CD14-positive monocyte (primary cell): ENCODE results near the gene IPO9. TPM values are rescaled to one million over a fixed set of nuclear protein-coding genes. Genes with fewer than 3 reads are reported as not detected.

ENCODE experiments used
- DNase-seq, 3 donors: peaks; one replicate each; pipeline ENCODE4 v3.0.0-alpha.2; 2011 to 2022
- H2AFZ ChIP-seq: 2 replicates; pipeline ENCODE4 v1.6.0; 2012; ENCODE audit warnings: mild to moderate bottlenecking, low read depth, low read length, inconsistent platforms; ENCODE audit not compliant: insufficient read depth, poor library complexity, severe bottlenecking
- H3K27ac ChIP-seq, 2 donors: 1 replicate in 1 of 2; 2 replicates in 1 of 2; pipeline ENCODE4 v1.5.1; 2012 to 2013; ENCODE audit warnings: low read length in 2 of 2, control low read depth in 1 of 2, inconsistent platforms in 1 of 2, low read depth in 1 of 2, mild to moderate bottlenecking in 1 of 2
- H3K27me3 ChIP-seq, 2 donors: one replicate each; pipeline versions ENCODE4 v1.6.0 to v1.6.1; 2011 to 2013; ENCODE audit warnings: low read length in 2 of 2; ENCODE audit not compliant: control insufficient read depth in 2 of 2, insufficient read depth in 2 of 2
- H3K36me3 ChIP-seq, 2 donors: replicated peaks in 1 of 2; 1 replicate in 1 of 2; 2 replicates in 1 of 2; pipeline versions ENCODE4 v1.5.1 to v1.6.1; 2012 to 2013; ENCODE audit warnings: low read length in 2 of 2, control low read depth in 1 of 2, inconsistent platforms in 1 of 2, mild to moderate bottlenecking in 1 of 2; ENCODE audit not compliant: insufficient read depth in 2 of 2, control insufficient read depth in 1 of 2
- H3K4me1 ChIP-seq, 2 donors: 1 replicate in 1 of 2; 2 replicates in 1 of 2; pipeline versions ENCODE4 v1.5.1 to v1.6.1; 2012 to 2013; ENCODE audit warnings: low read length in 2 of 2, control low read depth in 1 of 2, inconsistent platforms in 1 of 2, mild to moderate bottlenecking in 1 of 2, moderate library complexity in 1 of 2; ENCODE audit not compliant: insufficient read depth in 2 of 2, control insufficient read depth in 1 of 2
- H3K4me2 ChIP-seq: replicated peaks from 2 replicates; pipeline ENCODE3; 2012; ENCODE audit warnings: low read length, moderate library complexity, mild to moderate bottlenecking; ENCODE audit not compliant: poor library complexity, severe bottlenecking; ENCODE audit errors: extremely low read depth
- H3K4me3 ChIP-seq, 3 experiments: fragments of 200-600 bp in 1 of 3; sonication (generic) in 1 of 3; replicated peaks in 1 of 3; 1 replicate in 2 of 3; 2 replicates in 1 of 3; pipeline ENCODE4 v1.5.1; 2011 to 2013; ENCODE audit warnings: low read length in 3 of 3, mild to moderate bottlenecking in 3 of 3, control low read depth in 2 of 3, low read depth in 2 of 3, inconsistent platforms in 1 of 3, moderate library complexity in 1 of 3
- H3K79me2 ChIP-seq: 2 replicates; pipeline ENCODE4 v1.6.0; 2012; ENCODE audit warnings: mild to moderate bottlenecking, control low read depth, inconsistent platforms, low read length, moderate library complexity; ENCODE audit not compliant: insufficient read depth
- H3K9ac ChIP-seq: 2 replicates; pipeline ENCODE4 v1.6.0; 2017; ENCODE audit warnings: low read length, mild to moderate bottlenecking; ENCODE audit not compliant: insufficient read depth, poor library complexity, severe bottlenecking
- H3K9me3 ChIP-seq, 2 donors: replicated peaks in 1 of 2; 1 replicate in 1 of 2; 2 replicates in 1 of 2; pipeline versions ENCODE4 v1.5.1 to v1.6.1; 2012 to 2013; ENCODE audit warnings: low read length in 2 of 2, control low read depth in 1 of 2; ENCODE audit not compliant: control insufficient read depth in 1 of 2, insufficient read depth in 1 of 2
- H4K20me1 ChIP-seq: 2 replicates; pipeline ENCODE4 v1.6.0; 2012; ENCODE audit warnings: mild to moderate bottlenecking, low read length, control low read depth, moderate library complexity; ENCODE audit not compliant: insufficient read depth
- H3K27ac Mint-ChIP-seq, 7 donors: one replicate each; pipeline ENCODE4 v1.8.0; 2020; ENCODE audit warnings: mild to moderate bottlenecking in 7 of 7, mixed read lengths in 7 of 7, moderate library complexity in 6 of 7, inconsistent platforms in 2 of 7
- H3K27me3 Mint-ChIP-seq, 3 donors: one replicate each; pipeline ENCODE4 v1.8.0; 2021 to 2022; ENCODE audit warnings: low read depth in 3 of 3, mild to moderate bottlenecking in 3 of 3, mixed read lengths in 3 of 3, moderate library complexity in 3 of 3, inconsistent platforms in 1 of 3
- H3K36me3 Mint-ChIP-seq, 2 donors: one replicate each; pipeline ENCODE4 v1.8.0; 2020; ENCODE audit warnings: mixed read lengths in 2 of 2, inconsistent platforms in 1 of 2, mild to moderate bottlenecking in 1 of 2
- H3K4me1 Mint-ChIP-seq: one replicate; pipeline ENCODE4 v1.8.0; 2020; ENCODE audit warnings: mild to moderate bottlenecking, mixed read lengths
- H3K4me3 Mint-ChIP-seq, 2 donors: one replicate each; pipeline ENCODE4 v1.8.0; 2020; ENCODE audit warnings: mild to moderate bottlenecking in 2 of 2, mixed read lengths in 2 of 2, moderate library complexity in 1 of 2
- H3K9me3 Mint-ChIP-seq, 7 donors: one replicate each; pipeline ENCODE4 v1.8.0; 2020 to 2022; ENCODE audit warnings: mixed read lengths in 7 of 7, mild to moderate bottlenecking in 6 of 7, moderate library complexity in 6 of 7, inconsistent platforms in 2 of 7
- CTCF ChIP-seq: fragments of 200-600 bp; IDR thresholded peaks from one replicate; pipeline ENCODE4 v1.8.0; 2022; ENCODE audit warnings: antibody characterized with exemption, mild to moderate bottlenecking
- WGBS: methylation state at CpG from one replicate; pipeline ENCODE4 v1.1.5; 2013; ENCODE audit warnings: missing lambda C conversion rate; ENCODE audit not compliant: insufficient coverage; 5-methylcytosine and 5-hydroxymethylcytosine counted together
- intact Hi-C, 2 donors: fragments of 100-400 bp; cut with micrococcal nuclease; formaldehyde crosslinking; loops; one replicate each; pipeline versions ENCODE4 v1.15.0 to v1.15.1; 2023
- polyA plus RNA-seq, 3 donors: library from polyadenylated mRNA; depleted of rRNA in 1 of 3; unstranded in 2 of 3; stranded (reverse) in 1 of 3; fragments of 300-500 nt in 2 of 3; fragments of >200 nt in 1 of 3; fragmentation: Illumina TruSeq in 2 of 3; gene quantifications; 1 replicate in 2 of 3; 2 replicates in 1 of 3; pipeline ENCODE4 v1.2.3, GENCODE V29; 2012 to 2021

The IPO9 gene
- polyA plus RNA-seq, 3 donors, result 11.3 to 12.6 (median 12.0) TPM

- H3K36me3 Mint-ChIP-seq, result peaks cover 0 to 2% of the 10 kb centered on the region in 2 donors
- H3K9me3 ChIP-seq, result peaks cover 0 to 6% of the 10 kb centered on the region in 2 donors
- DNase-seq, result no peak
- H2AFZ ChIP-seq, result no peak overlapping the region
- WGBS, result 90% methylated on average over 3 of the region's 3 CpGs
- no peak overlapping the region for H3K4me2 ChIP-seq
- TF ChIP-seq CTCF, result no peak
- H3K9me3 Mint-ChIP-seq, result peaks cover 0 to 7% (median 1%) of the 10 kb centered on the region in 7 donors
- no peak overlapping the region for H3K9ac ChIP-seq
- intact Hi-C loops, result loop anchor here in 1 of 2 donors (5.0 kb wide), 1 partner anchor 69 kb away; no protein-coding TSS in a partner anchor
- no peak overlapping the region for H3K4me3 Mint-ChIP-seq
- no peak overlapping the region for H3K4me3 ChIP-seq
- H3K27me3 Mint-ChIP-seq, result peaks cover 20 to 30% (median 25%) of the 10 kb centered on the region in 3 donors
- H3K4me1 ChIP-seq, result peaks cover 6 to 8% of the 10 kb centered on the region in 2 donors
- H3K27ac ChIP-seq, result no peak overlapping the region
- no peaks in the 10 kb centered on the region for H4K20me1 ChIP-seq
- no peaks in the 10 kb centered on the region for H3K79me2 ChIP-seq
- H3K27me3 ChIP-seq, result peaks cover 6 to 28% of the 10 kb centered on the region in 2 donors
- peaks cover 11% of the 10 kb centered on the region for H3K4me1 Mint-ChIP-seq
- no peaks in the 10 kb centered on the region for H3K36me3 ChIP-seq
- peak overlapping the region in 1 of 7 donors; percentile 50 for H3K27ac Mint-ChIP-seq
Measured at GRCh38 chr1:201893431-201893830, 64.5 kb downstream of the IPO9 start.

- no peaks in the 10 kb centered on the region for H3K79me2 ChIP-seq
- H3K9me3 ChIP-seq, result peaks cover 0 to under 1% of the 10 kb centered on the region in 2 donors
- no peak overlapping the region for H3K4me3 ChIP-seq
- H3K27me3 ChIP-seq, result peaks cover 4 to 20% of the 10 kb centered on the region in 2 donors
- Mint-ChIP-seq H3K9me3 (peaks cover 0 to 3% (median 1%) of the 10 kb centered on the region in 7 donors), H3K4me1 (peaks cover 7% of the 10 kb centered on the region), H3K27me3 (peaks cover 13 to 19% (median 17%) of the 10 kb centered on the region in 3 donors), H3K36me3 (peaks cover 0 to 1% of the 10 kb centered on the region in 2 donors), H3K4me3 (no peak overlapping the region), H3K27ac (peak overlapping the region in 1 of 7 donors; percentile 79)
- WGBS, result 100% methylated on average over 1 of the region's 5 CpGs
- no peak overlapping the region for H2AFZ ChIP-seq
- TF ChIP-seq CTCF, result no peak
- no peaks in the 10 kb centered on the region for H3K36me3 ChIP-seq
- H3K4me2 ChIP-seq, result no peak overlapping the region
- no peaks in the 10 kb centered on the region for H4K20me1 ChIP-seq
- H3K4me1 ChIP-seq, result no peaks in the 10 kb centered on the region
- peak overlapping the region; percentile 7 for H3K9ac ChIP-seq
- no peak overlapping the region for H3K27ac ChIP-seq
- no peak for DNase-seq
- intact Hi-C loops, result loop anchor here in 1 of 2 donors (5.0 kb wide), 2 partner anchors 68 to 78 kb away; no protein-coding TSS in a partner anchor
Measured at GRCh38 chr1:201894343-201895119, 65.6 kb downstream of the IPO9 start.
